GM19025 (cell line): Measurements from ENCODE around the gene CRACR2B.

Source experiments
- ATAC-seq: cut with Tn5 transposase; IDR thresholded peaks from one replicate; pipeline ENCODE4 v1.9.1; 2021; ENCODE audit warnings: mild to moderate bottlenecking, low read depth, moderate library complexity; ENCODE audit not compliant: unreplicated experiment

CRACR2B gene

DNA sequence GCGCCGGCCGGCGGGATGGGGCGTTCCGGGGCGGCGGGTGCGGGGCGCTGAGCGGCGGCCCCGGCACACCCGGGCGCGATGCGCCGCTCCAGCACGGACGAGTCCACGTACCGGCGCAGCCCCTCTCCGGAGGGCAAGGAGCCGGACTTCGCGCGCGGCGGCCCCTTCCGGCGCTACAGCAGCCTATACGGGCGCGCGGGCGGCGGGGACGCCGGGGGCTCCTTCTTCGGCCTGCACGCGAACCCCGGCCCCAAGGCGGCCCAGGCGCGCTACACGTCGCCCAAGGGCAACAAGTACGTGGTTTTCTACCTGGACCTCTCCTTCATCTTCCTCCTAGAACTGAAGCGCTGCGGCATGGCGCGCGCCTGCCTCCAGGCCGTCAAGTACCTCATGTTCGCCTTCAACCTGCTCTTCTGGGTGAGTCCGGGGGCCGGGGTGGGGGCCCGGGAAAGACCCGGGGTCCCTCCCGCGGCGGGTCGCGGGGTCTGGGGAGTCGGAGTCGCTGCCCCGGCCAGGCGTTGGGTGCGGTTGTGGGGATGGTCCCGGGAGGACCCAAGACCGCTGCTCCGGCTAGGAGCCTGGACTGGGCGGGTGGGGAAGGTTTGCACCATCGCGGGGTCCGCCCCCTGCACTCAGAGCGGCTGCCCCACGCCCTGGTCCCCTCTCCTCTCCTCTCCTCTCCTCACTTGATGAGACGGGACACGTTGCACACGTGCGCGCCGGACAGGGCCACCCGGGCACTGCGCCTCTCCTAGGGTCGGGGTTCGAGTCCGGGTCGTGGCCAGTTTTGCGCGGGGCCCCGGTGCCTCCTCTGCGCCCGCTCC is 22.4 kb downstream of the CRACR2B start:
- no peak for ATAC-seq

DNA sequence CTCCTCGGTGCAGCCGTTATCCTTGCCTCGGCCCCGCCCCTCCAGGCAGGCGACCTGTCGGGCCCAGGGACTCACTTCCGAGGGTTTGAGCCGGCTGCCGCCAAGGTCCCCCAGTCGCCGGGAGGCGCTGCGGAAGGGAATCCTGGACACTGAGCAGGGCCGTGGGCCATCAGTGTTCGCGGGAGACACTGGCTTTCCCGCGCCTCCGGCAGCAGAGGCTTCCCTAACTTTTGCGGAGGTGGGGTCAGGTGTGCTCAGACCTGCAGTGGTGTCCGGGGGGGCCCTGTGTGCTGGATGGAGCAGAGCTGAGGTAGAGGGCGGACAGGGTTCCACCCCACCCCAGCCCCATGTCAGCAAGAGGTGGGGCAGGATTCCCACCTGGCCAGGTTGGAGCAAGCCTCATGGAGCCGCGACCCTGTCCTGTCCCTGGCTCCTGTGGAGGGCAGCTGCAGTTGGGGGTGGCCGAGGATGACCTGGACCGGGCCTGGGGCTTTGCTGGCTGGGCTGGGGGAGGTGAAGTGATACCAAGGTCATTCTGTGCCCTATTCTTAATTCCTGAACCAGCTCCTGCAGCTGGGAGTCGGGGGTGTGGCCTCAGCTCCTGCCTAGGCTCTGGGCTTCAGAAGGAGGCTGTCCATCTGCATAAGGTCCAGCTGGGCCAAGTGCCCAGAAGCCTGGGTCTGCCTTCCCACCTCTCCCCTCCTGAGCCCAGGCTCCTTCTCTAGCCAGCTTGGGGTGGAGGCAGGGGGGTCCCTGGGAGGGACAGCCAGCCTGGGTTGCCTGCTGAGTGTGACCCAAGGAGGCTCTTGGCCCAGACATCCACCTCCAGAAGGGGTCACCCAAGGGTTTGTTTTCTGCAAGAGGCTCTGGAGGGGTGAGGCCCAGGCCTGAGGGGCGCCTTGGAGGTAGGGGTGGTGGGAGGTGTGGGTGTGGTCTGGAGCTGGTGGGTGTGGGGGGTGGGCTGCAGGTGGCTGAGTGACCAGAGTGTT is 23.4 kb downstream of the CRACR2B start:
- ATAC-seq = no peak

GRCh38 chr11:852762-853161 is 25.0 kb downstream of the CRACR2B start:
- ATAC-seq = no peak

- no peak for ATAC-seq
Observed at GRCh38 chr11:853682-854448, 26.1 kb downstream of the CRACR2B start.

DNA sequence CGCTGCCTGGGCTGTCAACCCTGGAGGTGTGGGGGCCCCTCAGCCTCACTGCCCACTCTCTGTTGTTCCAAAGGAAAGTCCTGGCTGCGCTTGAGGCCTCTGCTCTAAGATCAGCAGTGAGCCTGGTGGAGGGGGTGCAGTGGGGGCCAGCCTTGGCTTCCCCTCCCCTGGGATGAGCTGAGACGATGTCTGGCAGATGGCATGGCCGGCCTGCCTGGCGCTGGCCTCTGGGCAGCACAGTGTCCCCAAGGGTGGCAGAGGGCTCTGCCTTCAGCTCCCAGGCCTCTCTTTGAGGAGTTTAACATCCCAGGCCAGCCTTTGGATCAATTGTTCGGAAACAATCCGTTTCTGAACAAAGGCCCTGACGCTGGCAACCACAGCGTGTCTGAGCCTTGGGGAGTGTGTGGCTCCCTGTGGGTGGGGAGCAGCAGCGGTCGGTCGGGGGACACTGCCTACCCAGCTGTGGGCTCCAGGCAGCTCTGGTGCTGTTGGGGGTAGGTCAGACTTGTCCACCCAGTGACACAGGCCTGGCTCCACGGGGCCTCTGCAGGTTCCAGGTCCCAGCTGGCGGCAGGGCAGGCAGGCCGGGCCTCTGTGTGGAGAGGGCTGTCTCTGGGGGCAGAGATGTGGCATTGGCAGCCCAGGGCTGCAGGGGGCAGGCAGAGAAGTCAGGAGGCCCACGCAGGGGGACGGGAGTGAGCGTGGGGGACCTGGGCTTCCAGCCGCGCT is 27.0 kb downstream of the CRACR2B start:
- ATAC-seq = no peak

- ATAC-seq = no peak
Observed at GRCh38 chr11:855330-855674, 27.6 kb downstream of the CRACR2B start.

GRCh38 chr11:855796-856195 is 28.1 kb downstream of the CRACR2B start:
- ATAC-seq = no peak

DNA sequence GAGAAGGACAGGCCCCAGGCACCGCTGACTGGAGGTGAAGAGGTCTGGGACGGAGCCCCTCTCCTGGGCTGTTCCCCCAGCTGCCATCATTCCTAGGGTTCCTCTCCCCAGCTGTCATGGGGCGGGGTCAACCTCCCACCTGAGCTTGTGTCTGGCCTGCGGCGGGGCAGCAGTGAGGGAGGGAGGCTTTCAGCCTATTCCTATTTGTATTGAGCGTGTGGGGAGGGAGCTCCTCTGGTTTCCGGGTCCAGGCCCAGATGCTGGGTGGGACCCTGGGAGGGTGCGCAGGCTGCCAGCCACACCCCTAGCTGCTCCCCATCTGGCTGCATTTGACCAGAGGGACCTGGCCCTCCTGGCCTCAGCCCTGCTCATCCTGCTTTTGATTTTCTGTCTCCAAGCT is 28.7 kb downstream of the CRACR2B start:
- ATAC-seq = no peak

GRCh38 chr11:858053-858761 is 30.5 kb downstream of the CRACR2B start:
- no peak for ATAC-seq

DNA sequence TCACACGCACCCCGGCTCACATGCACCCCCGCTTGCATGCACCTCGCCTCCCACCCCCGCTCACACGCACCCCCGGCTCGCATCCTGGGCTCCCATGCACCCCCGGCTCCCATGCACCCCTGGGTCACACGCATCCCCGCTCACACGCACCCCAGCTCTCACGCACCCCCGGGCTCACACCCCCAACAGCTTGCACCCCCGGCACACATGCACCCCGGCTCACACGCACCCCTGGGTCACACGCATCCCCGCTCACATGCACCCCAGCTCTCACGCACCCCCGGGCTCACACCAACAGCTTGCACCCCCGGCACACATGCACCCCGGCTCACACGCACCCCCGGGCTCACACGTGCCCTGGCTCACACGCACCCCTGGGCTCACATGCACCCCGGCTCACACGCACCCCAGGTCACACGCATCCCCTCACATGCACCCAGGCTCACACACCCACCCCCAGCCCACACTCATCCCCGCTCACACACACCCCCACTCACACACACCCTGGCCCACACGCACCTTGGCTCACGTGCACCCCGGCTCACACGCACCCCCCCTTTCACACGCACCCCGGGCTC is 31.1 kb downstream of the CRACR2B start:
- no peak for ATAC-seq

- ATAC-seq = no peak
Observed at GRCh38 chr11:859394-860131, 31.8 kb downstream of the CRACR2B start.

DNA sequence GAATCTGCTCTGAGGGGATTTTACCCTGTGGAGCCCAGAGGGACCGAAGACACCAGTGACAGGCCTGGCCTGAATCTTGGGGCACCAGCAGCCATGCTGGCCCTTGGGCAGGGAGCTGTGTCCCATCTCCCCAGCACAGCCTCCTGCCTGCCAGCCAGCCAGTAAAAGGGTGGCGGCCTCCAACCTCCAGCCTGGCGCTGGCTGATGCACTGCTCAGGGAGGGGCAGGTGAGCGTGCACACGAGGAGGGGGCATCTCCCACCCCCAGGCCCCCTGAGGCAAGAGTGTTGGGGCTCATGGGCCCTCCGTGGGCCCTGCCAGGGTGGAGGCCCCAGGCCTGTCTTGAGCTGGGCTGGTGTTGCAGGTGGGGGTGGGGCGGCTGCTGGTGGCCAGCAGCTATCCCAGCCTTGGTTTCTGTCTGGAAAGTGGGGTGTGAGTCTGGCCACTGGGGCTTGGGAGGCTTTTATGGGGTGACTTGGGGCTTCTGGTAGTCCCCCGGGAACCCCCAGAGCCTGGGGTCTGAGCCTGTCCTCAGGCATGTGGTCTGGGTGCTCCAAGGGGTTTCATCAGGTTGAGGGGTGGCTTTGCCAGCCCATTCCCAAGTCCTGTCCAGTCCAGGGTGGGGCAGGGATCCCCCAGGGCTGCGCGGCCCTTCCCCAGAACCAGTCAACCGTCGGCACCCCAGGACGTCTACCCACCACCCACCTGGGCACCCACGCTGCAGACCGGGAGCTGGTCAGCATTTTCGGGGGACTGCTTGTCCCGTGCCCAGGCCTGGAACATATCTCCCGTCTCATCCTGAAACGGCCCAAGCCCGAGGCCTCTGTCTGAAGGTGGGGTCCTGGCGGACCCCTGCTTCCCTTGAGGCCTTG is 32.8 kb downstream of the CRACR2B start:
- no peak for ATAC-seq

DNA sequence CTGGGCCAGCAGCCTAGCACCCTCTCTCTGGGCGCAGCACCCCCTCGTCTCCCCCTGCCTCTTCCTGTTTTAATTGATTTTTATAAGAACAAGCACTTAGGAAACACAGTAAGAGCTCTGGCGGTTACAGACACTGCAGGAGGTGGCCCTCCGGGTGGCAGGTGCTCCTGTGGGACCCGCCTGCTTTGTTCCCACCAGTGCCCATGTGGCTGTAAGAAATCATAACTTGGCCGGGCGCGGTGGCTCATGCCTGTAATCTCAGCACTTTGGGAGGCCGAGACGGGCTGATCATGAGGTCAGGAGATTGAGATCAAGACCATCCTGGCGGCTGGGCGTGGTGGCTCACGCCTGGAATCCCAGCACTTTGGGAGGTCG is 33.4 kb downstream of the CRACR2B start:
- no peak for ATAC-seq

- ATAC-seq = no peak
Observed at GRCh38 chr11:862081-862661, 34.5 kb downstream of the CRACR2B start.

GRCh38 chr11:862696-863022 is 34.9 kb downstream of the CRACR2B start:
- no peak for ATAC-seq

- no peak for ATAC-seq
Observed at GRCh38 chr11:863023-863909, 35.5 kb downstream of the CRACR2B start.
